Cardiac muscle cell (in vitro differentiated cells and primary cell): ENCODE data around the gene IQGAP2. TPM values are rescaled to one million over a fixed set of nuclear protein-coding genes. Genes with fewer than 3 reads are reported as not detected.
"Not testable (repeated sequence)": the region's sequence is repeated elsewhere in the genome, so short reads cannot be mapped to it uniquely, and the experiment has no call there.

Source experiments
- DNase-seq, 2 donors: peaks; one replicate each; pipeline versions ENCODE4 v3.0.0 to v3.0.0-alpha.2; 2010 to 2017; ENCODE audit warnings: low read depth in 1 of 2, low spot score in 1 of 2
- H3K27ac ChIP-seq: fragments of 200-600 bp; sonication (generic); 2 replicates; pipeline ENCODE4 v1.5.1; 2016
- H3K27me3 ChIP-seq: fragments of 200-600 bp; sonication (generic); 2 replicates; pipeline ENCODE4 v1.6.0; 2016; ENCODE audit warnings: control low read depth
- H3K36me3 ChIP-seq: fragments of 200-600 bp; sonication (generic); 2 replicates; pipeline ENCODE4 v1.5.1; 2016; ENCODE audit warnings: control low read depth
- H3K4me1 ChIP-seq: fragments of 200-600 bp; sonication (generic); 2 replicates; pipeline ENCODE4 v1.8.1; 2017; ENCODE audit warnings: low read depth, mild to moderate bottlenecking, mixed run types
- H3K4me3 ChIP-seq: fragments of 200-600 bp; sonication (generic); 2 replicates; pipeline ENCODE4 v1.5.1; 2016; ENCODE audit warnings: mild to moderate bottlenecking
- H3K9me3 ChIP-seq: fragments of 200-600 bp; sonication (generic); 2 replicates; pipeline ENCODE4 v1.5.1; 2017; ENCODE audit warnings: low read depth, mild to moderate bottlenecking, control low read depth
- polyA plus RNA-seq: library from polyadenylated mRNA; unstranded; fragments of >200 nt; fragmentation: Nextera tagmentation; extraction: Ambion mirVana; gene quantifications from 2 replicates; pipeline ENCODE4 v1.2.1, GENCODE V29; 2016
- total RNA-seq: library from RNA; depleted of rRNA; stranded (reverse); fragments of >200 nt; gene quantifications from 2 replicates; pipeline ENCODE4 v1.2.3, GENCODE V29; 2016
- TF ChIP-seq, protein P1 (sequence below): IDR thresholded peaks from 2 replicates; pipeline ENCODE4 v1.5.1; 2012; ENCODE audit warnings: low read depth, mild to moderate bottlenecking, low read length

IQGAP2 gene
- total and polyA plus RNA-seq, 2 experiments from 2014 or later: 4.1 to 10.8 TPM

DNA sequence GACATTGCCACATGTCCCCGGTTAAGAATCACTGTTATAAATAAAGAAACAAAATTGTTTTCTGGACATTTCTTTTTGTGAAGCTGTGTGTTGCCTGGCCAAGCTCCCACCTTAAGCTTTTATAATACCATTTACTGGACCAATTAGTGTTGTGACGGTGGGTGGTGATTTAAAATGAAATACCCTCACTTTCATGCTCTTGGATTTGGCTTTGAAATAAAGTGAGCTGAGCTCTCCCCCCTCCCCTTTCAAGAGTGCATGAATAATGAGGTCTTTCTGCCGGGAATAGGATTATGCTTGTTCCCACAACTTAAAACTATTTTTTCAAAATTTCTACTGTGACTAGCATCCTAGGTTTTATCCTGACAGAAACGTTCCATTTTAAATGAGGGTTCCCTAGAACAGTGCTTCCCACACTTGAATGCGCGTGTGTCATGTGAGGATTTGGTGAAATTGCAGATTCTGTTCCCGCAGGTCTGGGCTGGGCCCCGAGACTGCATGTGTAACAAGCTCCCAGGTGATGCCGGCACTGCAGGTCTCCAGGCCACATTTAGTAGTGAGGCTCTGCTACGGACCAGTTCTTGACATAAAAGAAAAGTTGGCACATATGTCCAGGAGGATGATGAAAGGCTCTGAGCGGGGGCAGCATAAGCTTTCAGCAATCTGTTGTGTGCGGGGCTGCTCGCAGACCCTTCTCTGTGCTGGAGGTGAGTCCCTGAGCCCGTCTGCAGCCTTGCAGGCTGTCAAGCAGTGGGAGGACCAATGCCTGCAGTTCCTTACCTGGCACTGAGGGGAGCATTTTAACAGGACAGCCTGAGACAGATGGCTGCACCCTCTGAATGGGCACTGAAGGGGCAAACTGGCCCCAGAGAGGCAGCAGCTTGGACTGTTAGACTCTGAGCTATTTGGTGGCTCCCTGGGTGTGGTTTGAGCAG is 24.4 kb downstream of the IQGAP2 start:
- H3K4me1 ChIP-seq: peaks cover 14% of the 10 kb centered on the region
- H3K9me3 ChIP-seq: no peaks in the 10 kb centered on the region
- H3K4me3 ChIP-seq: no peak overlapping the region
- no peaks in the 10 kb centered on the region for H3K36me3 ChIP-seq
- DNase-seq: no peak
- TF ChIP-seq, protein P1, sequence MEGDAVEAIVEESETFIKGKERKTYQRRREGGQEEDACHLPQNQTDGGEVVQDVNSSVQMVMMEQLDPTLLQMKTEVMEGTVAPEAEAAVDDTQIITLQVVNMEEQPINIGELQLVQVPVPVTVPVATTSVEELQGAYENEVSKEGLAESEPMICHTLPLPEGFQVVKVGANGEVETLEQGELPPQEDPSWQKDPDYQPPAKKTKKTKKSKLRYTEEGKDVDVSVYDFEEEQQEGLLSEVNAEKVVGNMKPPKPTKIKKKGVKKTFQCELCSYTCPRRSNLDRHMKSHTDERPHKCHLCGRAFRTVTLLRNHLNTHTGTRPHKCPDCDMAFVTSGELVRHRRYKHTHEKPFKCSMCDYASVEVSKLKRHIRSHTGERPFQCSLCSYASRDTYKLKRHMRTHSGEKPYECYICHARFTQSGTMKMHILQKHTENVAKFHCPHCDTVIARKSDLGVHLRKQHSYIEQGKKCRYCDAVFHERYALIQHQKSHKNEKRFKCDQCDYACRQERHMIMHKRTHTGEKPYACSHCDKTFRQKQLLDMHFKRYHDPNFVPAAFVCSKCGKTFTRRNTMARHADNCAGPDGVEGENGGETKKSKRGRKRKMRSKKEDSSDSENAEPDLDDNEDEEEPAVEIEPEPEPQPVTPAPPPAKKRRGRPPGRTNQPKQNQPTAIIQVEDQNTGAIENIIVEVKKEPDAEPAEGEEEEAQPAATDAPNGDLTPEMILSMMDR: no peak
- H3K27ac ChIP-seq: no peak overlapping the region
- no peaks in the 10 kb centered on the region for H3K27me3 ChIP-seq

- H3K4me1 ChIP-seq: peaks cover 14% of the 10 kb centered on the region
- H3K27me3 ChIP-seq, H3K4me3 ChIP-seq: not testable (repeated sequence)
Measured at GRCh38 chr5:76428550-76428949, 25.5 kb downstream of the IQGAP2 start.

GRCh38 chr5:76433261-76433660 is 30.2 kb downstream of the IQGAP2 start:
- Histone ChIP-seq H3K9me3 (no peaks in the 10 kb centered on the region), H3K27ac (no peak overlapping the region), H3K36me3 (no peaks in the 10 kb centered on the region), H3K27me3 (no peaks in the 10 kb centered on the region), H3K4me3 (no peak overlapping the region), H3K4me1 (no peaks in the 10 kb centered on the region)
- TF ChIP-seq, protein P1: no peak
- DNase-seq: no peak

More at GRCh38 chr5:76428550-76428949, 25.5 kb downstream of the IQGAP2 start:
- not testable (repeated sequence) for H3K9me3 ChIP-seq, H3K36me3 ChIP-seq, DNase-seq, H3K27ac ChIP-seq

DNA sequence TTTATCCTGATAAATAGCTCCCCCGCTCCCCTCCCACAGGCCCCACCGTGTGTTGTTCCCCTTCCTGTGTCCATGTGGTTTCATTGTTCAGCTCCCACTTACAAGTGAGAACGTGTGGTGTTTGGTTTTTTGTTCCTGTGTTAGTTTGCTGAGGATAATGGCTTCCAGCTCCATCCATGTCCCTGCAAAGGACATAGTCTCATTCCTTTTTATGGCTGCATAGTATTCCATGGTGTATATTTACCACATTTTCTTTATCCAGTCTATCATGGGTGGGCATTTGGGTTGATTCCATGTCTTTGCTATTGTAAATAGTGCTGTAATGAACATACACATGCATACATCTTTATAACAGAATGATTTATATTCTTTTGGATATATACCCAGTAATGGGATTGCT is 34.4 kb downstream of the IQGAP2 start:
- H3K4me3 ChIP-seq, H3K4me1 ChIP-seq, DNase-seq, H3K27me3 ChIP-seq, H3K9me3 ChIP-seq, H3K36me3 ChIP-seq, H3K27ac ChIP-seq: not testable (repeated sequence)

DNA sequence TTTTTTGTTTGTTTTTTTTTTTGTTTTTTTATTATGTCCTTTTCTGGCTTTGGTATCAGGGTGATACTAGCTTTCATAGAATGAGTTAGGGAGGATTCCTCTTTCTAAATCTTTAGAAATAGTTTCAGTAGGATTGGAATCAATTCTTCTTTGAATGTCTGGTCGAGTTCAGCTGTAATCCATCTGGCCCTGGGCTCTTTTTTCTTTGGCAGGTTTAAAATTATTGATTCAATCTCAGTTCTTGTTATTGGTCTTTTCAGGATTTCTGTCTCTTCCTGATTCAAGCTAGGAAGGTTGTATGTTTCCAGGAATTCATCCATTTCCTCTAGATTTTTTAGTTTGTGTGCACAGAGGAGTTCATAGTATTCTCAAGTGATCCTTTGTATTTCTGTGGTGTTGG is 34.9 kb downstream of the IQGAP2 start:
- H3K36me3 ChIP-seq: no peaks in the 10 kb centered on the region
- H3K9me3 ChIP-seq: no peaks in the 10 kb centered on the region
- H3K4me1 ChIP-seq: no peaks in the 10 kb centered on the region
- no peak for DNase-seq
- H3K4me3 ChIP-seq: no peak overlapping the region
- TF ChIP-seq, protein P1: no peak
- H3K27ac ChIP-seq: no peak overlapping the region
- H3K27me3 ChIP-seq: no peaks in the 10 kb centered on the region

DNA sequence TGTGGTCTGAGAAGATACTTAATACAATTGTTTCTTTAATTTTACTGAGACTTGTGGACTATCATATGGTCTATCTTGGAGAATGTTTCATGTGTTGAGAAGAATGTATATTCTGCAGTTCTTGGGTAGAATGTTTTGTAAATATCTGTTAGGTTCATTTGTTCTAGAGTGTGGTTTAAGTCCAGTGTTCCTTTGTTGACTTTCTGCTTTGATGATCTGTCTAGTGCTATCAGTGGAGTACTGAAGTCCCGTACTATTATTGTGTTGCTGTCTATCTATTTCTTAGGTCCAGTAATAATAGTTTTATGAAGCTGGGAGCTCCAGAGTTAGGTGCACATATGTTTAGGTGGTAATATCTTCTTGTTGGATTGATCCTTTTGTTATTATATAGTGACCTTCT is 36.1 kb downstream of the IQGAP2 start:
- H3K27me3 ChIP-seq: no peaks in the 10 kb centered on the region

More for the DNA sequence above, 36.1 kb downstream of the IQGAP2 start:
- Histone ChIP-seq H3K27ac (no peak overlapping the region), H3K9me3 (no peaks in the 10 kb centered on the region), H3K36me3 (no peaks in the 10 kb centered on the region), H3K4me1 (no peaks in the 10 kb centered on the region), H3K4me3 (no peak overlapping the region)
- TF ChIP-seq, protein P1: no peak
- DNase-seq: no peak
